Glutamatergic neuron (in vitro differentiated cells): ENCODE data around the gene GMPR. TPM values are rescaled to one million over a fixed set of nuclear protein-coding genes. Genes with fewer than 3 reads are reported as not detected.

Experiments
- DNase-seq: peaks from one replicate; pipeline ENCODE4 v3.0.0; 2022
- H3K27ac Mint-ChIP-seq: one replicate; pipeline ENCODE4 v1.8.0; 2020; ENCODE audit warnings: mild to moderate bottlenecking, mixed read lengths, inconsistent platforms; ENCODE audit not compliant: unreplicated experiment
- H3K27me3 Mint-ChIP-seq: one replicate; pipeline ENCODE4 v1.8.0; 2020; ENCODE audit warnings: mild to moderate bottlenecking, moderate library complexity, mixed read lengths, inconsistent platforms; ENCODE audit not compliant: unreplicated experiment
- H3K36me3 Mint-ChIP-seq: one replicate; pipeline ENCODE4 v1.8.0; 2020; ENCODE audit warnings: mild to moderate bottlenecking, mixed read lengths, inconsistent platforms; ENCODE audit not compliant: unreplicated experiment
- H3K4me1 Mint-ChIP-seq: one replicate; pipeline ENCODE4 v1.8.0; 2020; ENCODE audit warnings: mild to moderate bottlenecking, low read depth, mixed read lengths, inconsistent platforms; ENCODE audit not compliant: unreplicated experiment
- H3K4me3 Mint-ChIP-seq: one replicate; pipeline ENCODE4 v1.8.0; 2020; ENCODE audit warnings: mild to moderate bottlenecking, mixed read lengths, inconsistent platforms; ENCODE audit not compliant: unreplicated experiment
- H3K9me3 Mint-ChIP-seq: one replicate; pipeline ENCODE4 v1.8.0; 2020; ENCODE audit warnings: mild to moderate bottlenecking, moderate library complexity, mixed read lengths, inconsistent platforms; ENCODE audit not compliant: unreplicated experiment
- total RNA-seq: library from RNA; stranded (reverse); fragmentation: NEBNext Ultra II Directional; extraction: Animal tissue kit (Norgen Biotek cat#: 25700); gene quantifications from one replicate; pipeline ENCODE4 v1.2.1, GENCODE V29; 2021; ENCODE audit not compliant: unreplicated experiment
- TF ChIP-seq, protein P1 (sequence below): fragments of 200-600 bp; sonication (generic); IDR thresholded peaks from one replicate; pipeline ENCODE4 v1.5.0; 2021; ENCODE audit not compliant: partially characterized antibody, unreplicated experiment

GMPR gene
- total RNA-seq, 1 donor from 2014 or later, result 5.0 TPM

- TF ChIP-seq, protein P1, sequence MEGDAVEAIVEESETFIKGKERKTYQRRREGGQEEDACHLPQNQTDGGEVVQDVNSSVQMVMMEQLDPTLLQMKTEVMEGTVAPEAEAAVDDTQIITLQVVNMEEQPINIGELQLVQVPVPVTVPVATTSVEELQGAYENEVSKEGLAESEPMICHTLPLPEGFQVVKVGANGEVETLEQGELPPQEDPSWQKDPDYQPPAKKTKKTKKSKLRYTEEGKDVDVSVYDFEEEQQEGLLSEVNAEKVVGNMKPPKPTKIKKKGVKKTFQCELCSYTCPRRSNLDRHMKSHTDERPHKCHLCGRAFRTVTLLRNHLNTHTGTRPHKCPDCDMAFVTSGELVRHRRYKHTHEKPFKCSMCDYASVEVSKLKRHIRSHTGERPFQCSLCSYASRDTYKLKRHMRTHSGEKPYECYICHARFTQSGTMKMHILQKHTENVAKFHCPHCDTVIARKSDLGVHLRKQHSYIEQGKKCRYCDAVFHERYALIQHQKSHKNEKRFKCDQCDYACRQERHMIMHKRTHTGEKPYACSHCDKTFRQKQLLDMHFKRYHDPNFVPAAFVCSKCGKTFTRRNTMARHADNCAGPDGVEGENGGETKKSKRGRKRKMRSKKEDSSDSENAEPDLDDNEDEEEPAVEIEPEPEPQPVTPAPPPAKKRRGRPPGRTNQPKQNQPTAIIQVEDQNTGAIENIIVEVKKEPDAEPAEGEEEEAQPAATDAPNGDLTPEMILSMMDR, result no peak
- H3K9me3 Mint-ChIP-seq, result no peaks in the 10 kb centered on the region
- no peak overlapping the region for H3K4me3 Mint-ChIP-seq
- no peak for DNase-seq
- no peak overlapping the region for H3K27ac Mint-ChIP-seq
- H3K27me3 Mint-ChIP-seq, result no peaks in the 10 kb centered on the region
- H3K36me3 Mint-ChIP-seq, result no peaks in the 10 kb centered on the region
- H3K4me1 Mint-ChIP-seq, result peaks cover 3% of the 10 kb centered on the region
These were observed 33.0 kb downstream of the GMPR start for GRCh38 chr6:16271428-16271827.

- H3K9me3 Mint-ChIP-seq, result no peaks in the 10 kb centered on the region
- TF ChIP-seq, protein P1, result no peak
- no peak overlapping the region for H3K27ac Mint-ChIP-seq
- no peak for DNase-seq
- H3K27me3 Mint-ChIP-seq, result no peaks in the 10 kb centered on the region
- H3K4me3 Mint-ChIP-seq, result no peak overlapping the region
- H3K36me3 Mint-ChIP-seq, result no peaks in the 10 kb centered on the region
- H3K4me1 Mint-ChIP-seq, result peaks cover 3% of the 10 kb centered on the region
These were observed 33.8 kb downstream of the GMPR start for GRCh38 chr6:16272201-16272600.

- Mint-ChIP-seq H3K27me3 (peaks cover 3% of the 10 kb centered on the region), H3K4me1 (peaks cover 10% of the 10 kb centered on the region), H3K36me3 (no peaks in the 10 kb centered on the region), H3K9me3 (no peaks in the 10 kb centered on the region), H3K4me3 (no peak overlapping the region), H3K27ac (no peak overlapping the region)
- DNase-seq, result no peak
- TF ChIP-seq, protein P1, result no peak
These were observed 34.9 kb downstream of the GMPR start for GRCh38 chr6:16273256-16273655.

- H3K4me1 Mint-ChIP-seq, result peaks cover 12% of the 10 kb centered on the region
- TF ChIP-seq, protein P1, result no peak
- H3K27ac Mint-ChIP-seq, result no peak overlapping the region
- no peaks in the 10 kb centered on the region for H3K9me3 Mint-ChIP-seq
- no peak for DNase-seq
- H3K36me3 Mint-ChIP-seq, result no peaks in the 10 kb centered on the region
- H3K27me3 Mint-ChIP-seq, result peaks cover 3% of the 10 kb centered on the region
- no peak overlapping the region for H3K4me3 Mint-ChIP-seq
These were observed 36.1 kb downstream of the GMPR start for GRCh38 chr6:16274483-16274882.

- H3K4me1 Mint-ChIP-seq, result peaks cover 12% of the 10 kb centered on the region
- H3K27me3 Mint-ChIP-seq, result peaks cover 3% of the 10 kb centered on the region
- TF ChIP-seq, protein P1, result no peak
- no peaks in the 10 kb centered on the region for H3K9me3 Mint-ChIP-seq
- H3K36me3 Mint-ChIP-seq, result no peaks in the 10 kb centered on the region
- no peak overlapping the region for H3K27ac Mint-ChIP-seq
- DNase-seq, result no peak
- no peak overlapping the region for H3K4me3 Mint-ChIP-seq
These were observed 36.6 kb downstream of the GMPR start for GRCh38 chr6:16274885-16275589.
